Type B pancreatic cell (in vitro differentiated cells): ENCODE results near the gene PROCR. TPM values are rescaled to one million over a fixed set of nuclear protein-coding genes. Genes with fewer than 3 reads are reported as not detected.
"Not testable (repeated sequence)": the region's sequence is repeated elsewhere in the genome, so short reads cannot be mapped to it uniquely, and the experiment has no call there.

Source experiments
- DNase-seq: peaks from one replicate; pipeline ENCODE4 v3.0.0; 2021; ENCODE audit warnings: mixed read lengths; ENCODE audit not compliant: unreplicated experiment; ENCODE audit errors: extremely low spot score
- H3K27ac Mint-ChIP-seq: 2 replicates; pipeline ENCODE4 v1.8.0; 2021; ENCODE audit warnings: mild to moderate bottlenecking, mixed read lengths
- H3K27me3 Mint-ChIP-seq: 2 replicates; pipeline ENCODE4 v1.8.0; 2021; ENCODE audit warnings: mixed read lengths
- H3K36me3 Mint-ChIP-seq: 2 replicates; pipeline ENCODE4 v1.8.0; 2021; ENCODE audit warnings: mixed read lengths
- H3K4me1 Mint-ChIP-seq: one replicate; pipeline ENCODE4 v1.8.0; 2021; ENCODE audit warnings: mixed read lengths; ENCODE audit not compliant: unreplicated experiment
- H3K4me3 Mint-ChIP-seq: 2 replicates; pipeline ENCODE4 v1.8.0; 2021; ENCODE audit warnings: mild to moderate bottlenecking, mixed read lengths
- H3K9me3 Mint-ChIP-seq: 2 replicates; pipeline ENCODE4 v1.8.0; 2021; ENCODE audit warnings: mixed read lengths
- total RNA-seq: library from RNA; stranded (reverse); gene quantifications from 2 replicates; pipeline ENCODE4 v1.2.1, GENCODE V29; 2021; ENCODE audit warnings: low replicate concordance
- TF ChIP-seq, protein P1 (sequence below): fragments of 200-600 bp; sonication (generic); conservative IDR thresholded peaks from 2 replicates; pipeline ENCODE4 v1.5.0; 2021; ENCODE audit warnings: antibody characterized with exemption, mild to moderate bottlenecking

The PROCR gene
- total RNA-seq, 1 donor from 2014 or later = 5.8 TPM

DNA sequence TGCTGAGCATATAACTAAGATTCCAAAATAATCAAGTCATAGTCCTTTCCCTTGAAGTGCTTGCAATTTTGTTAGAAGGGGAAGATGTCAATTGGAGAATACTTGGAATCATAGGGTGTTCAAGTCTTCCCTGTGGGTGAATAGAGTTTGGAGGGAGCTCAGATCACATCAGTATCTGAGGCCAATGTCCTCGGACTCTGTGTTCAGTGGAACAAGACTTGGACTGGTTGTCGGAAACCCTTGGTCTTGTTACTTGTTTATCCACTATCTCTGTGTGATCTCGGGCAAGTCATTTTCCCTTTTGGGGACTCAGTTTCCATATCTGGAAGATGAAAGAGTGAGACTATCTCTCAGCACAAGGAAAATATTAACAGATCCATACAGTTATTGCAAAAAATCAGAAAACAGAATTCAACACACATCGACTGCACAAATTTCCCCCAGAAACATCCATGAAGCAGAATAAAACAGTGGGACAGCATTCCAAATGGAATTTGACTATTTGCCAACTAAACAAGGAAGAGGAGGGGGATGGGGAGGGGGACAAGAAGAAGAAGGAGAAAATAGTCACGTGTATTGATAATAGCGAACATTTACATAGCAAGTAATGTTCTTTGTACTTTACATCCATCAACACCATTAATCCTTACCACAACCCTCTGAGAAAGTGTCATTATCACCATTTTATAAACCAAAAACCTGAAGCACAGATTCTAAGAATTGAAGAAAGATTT, 20.9 kb upstream of the PROCR start:
- Mint-ChIP-seq H3K27me3 (peaks cover 7% of the 10 kb centered on the region), H3K27ac (no peak overlapping the region), H3K36me3 (no peaks in the 10 kb centered on the region), H3K4me1 (peaks cover 19% of the 10 kb centered on the region), H3K9me3 (no peaks in the 10 kb centered on the region), H3K4me3 (no peak overlapping the region)
- no peak for DNase-seq
- TF ChIP-seq, protein P1, sequence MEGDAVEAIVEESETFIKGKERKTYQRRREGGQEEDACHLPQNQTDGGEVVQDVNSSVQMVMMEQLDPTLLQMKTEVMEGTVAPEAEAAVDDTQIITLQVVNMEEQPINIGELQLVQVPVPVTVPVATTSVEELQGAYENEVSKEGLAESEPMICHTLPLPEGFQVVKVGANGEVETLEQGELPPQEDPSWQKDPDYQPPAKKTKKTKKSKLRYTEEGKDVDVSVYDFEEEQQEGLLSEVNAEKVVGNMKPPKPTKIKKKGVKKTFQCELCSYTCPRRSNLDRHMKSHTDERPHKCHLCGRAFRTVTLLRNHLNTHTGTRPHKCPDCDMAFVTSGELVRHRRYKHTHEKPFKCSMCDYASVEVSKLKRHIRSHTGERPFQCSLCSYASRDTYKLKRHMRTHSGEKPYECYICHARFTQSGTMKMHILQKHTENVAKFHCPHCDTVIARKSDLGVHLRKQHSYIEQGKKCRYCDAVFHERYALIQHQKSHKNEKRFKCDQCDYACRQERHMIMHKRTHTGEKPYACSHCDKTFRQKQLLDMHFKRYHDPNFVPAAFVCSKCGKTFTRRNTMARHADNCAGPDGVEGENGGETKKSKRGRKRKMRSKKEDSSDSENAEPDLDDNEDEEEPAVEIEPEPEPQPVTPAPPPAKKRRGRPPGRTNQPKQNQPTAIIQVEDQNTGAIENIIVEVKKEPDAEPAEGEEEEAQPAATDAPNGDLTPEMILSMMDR = no peak

DNA sequence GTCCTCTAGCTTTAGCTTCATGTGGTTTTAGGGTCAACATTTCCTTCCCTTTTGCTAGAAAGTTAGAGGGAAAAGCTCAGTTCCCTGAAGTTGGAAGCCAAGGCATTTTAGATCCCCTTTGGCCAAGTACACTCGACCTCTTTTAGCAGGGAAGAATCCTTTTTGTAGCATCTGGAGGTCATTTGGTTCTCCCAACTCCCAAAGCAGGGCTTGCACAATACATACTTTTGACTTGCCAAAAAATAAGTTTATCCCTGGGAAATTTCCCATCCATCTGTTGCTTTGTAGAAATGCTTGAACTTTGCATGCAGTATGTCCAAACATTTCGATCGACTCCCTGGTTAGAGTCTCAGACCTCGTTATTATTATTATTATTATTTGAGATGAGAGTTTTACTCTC, 20.1 kb upstream of the PROCR start:
- TF ChIP-seq, protein P1 = no peak
- Mint-ChIP-seq H3K36me3 (no peaks in the 10 kb centered on the region), H3K27me3 (peaks cover 7% of the 10 kb centered on the region), H3K27ac (no peak overlapping the region), H3K4me3 (no peak overlapping the region), H3K9me3 (no peaks in the 10 kb centered on the region), H3K4me1 (peaks cover 15% of the 10 kb centered on the region)
- no peak for DNase-seq

DNA sequence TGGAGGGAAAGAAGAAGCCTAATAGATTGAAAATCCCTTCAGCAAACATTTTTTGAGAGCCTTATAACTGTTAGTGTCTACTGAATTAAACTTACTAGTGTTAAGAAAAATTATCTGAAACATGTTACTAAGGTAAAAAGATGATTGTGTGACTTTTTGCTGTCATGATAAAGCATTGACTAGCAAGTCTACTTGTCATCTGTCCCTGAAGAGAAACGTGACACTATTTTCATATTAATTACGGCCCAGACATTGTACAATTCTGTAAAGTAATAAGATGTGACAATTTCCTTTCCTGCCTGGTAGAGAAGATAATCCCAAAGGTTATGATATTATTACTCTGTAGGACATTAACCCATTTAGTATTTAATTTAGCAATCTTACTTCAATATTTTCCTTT, 15.9 kb upstream of the PROCR start:
- Mint-ChIP-seq H3K27ac (no peak overlapping the region), H3K9me3 (no peaks in the 10 kb centered on the region), H3K4me1 (no peaks in the 10 kb centered on the region), H3K36me3 (no peaks in the 10 kb centered on the region), H3K27me3 (peaks cover 7% of the 10 kb centered on the region), H3K4me3 (no peak overlapping the region)
- TF ChIP-seq, protein P1 = no peak
- no peak for DNase-seq

DNA sequence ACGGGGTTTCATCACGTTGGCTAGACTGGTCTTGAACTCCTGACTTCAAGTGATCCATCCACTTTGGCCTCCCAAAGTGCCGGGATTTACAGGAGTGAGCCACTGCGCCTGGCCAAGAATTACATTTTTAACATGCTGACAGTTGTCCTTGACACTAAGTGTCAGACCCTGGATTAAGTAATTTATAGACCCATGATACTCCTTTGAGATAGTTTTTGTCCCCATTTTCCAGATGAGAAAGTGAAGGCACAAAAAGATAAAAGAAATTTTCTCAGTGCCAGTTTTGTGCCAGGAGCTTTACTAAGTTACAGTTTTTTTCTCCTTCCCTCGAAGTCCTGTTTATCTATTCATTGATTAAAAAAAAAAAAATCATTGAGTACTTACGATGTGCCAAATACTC, 14.9 kb upstream of the PROCR start:
- no peaks in the 10 kb centered on the region for H3K9me3 Mint-ChIP-seq
- H3K27me3 Mint-ChIP-seq = peaks cover 3% of the 10 kb centered on the region
- H3K27ac Mint-ChIP-seq = no peak overlapping the region
- H3K4me3 Mint-ChIP-seq = no peak overlapping the region
- TF ChIP-seq, protein P1 = no peak
- H3K36me3 Mint-ChIP-seq = no peaks in the 10 kb centered on the region
- no peaks in the 10 kb centered on the region for H3K4me1 Mint-ChIP-seq
- DNase-seq = no peak

DNA sequence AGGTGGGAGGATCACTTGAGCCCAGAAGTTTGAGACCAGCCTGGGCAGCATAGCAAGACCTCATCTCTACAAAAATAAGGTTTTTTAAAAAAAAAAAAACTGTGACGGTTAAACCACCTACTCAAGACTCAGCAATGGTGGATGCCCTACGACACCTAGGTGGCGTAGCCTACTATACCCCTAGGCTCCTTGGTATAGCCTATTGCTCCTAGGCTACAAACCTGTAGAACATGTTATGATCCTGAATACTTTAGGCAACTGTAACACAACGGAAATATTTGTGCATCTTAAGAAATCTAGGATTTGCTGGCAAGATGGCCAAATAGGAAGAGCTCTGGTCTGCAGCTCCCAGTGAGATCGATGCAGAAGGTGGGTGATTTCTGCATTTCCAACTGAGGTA, 11.5 kb upstream of the PROCR start:
- not testable (repeated sequence) for H3K36me3 Mint-ChIP-seq, H3K9me3 Mint-ChIP-seq, DNase-seq, H3K4me1 Mint-ChIP-seq, H3K27ac Mint-ChIP-seq, H3K4me3 Mint-ChIP-seq
- H3K27me3 Mint-ChIP-seq = peaks cover 15% of the 10 kb centered on the region

DNA sequence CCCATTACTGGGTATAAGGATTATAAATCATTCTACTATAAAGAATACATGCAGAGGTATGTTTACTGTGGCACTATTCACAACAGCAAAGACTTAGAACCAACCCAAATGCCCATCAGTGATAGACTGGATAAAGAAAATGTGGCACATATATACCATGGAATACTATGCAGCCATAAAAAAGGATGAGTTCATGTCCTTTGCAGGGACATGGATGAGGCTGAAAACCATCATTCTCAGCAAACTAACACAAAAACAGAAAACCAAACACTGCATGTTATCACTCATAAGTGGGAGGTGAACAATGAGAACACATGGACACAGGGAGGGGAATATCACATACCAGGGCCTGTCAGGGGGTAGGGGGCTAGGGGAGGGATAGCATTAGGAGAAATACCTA, 7.3 kb upstream of the PROCR start:
- not testable (repeated sequence) for H3K27ac Mint-ChIP-seq, H3K9me3 Mint-ChIP-seq, H3K4me3 Mint-ChIP-seq, H3K4me1 Mint-ChIP-seq, DNase-seq, H3K36me3 Mint-ChIP-seq
- peaks cover 15% of the 10 kb centered on the region for H3K27me3 Mint-ChIP-seq
